ENCODE results near the gene PARD3. TPM values are rescaled to one million over a fixed set of nuclear protein-coding genes. Genes with fewer than 3 reads are reported as not detected.

PARD3 gene
- total and polyA plus RNA-seq, 10 of the 15 experiments (the other 5 are each of a cell fraction or from before 2014, with no cell fraction given), result 2.6 to 43.1 (median 13.9) TPM

GRCh38 chr10:34213193-34213804 is 601.8 kb downstream of the PARD3 start:
- no peak overlapping the region for H3K4me2 ChIP-seq (ENCODE audit: control insufficient read depth, insufficient read depth)
- H3K9me3 ChIP-seq (replicated peaks; ENCODE audit: control insufficient read depth, insufficient read depth, low read length), result no peaks in the 10 kb centered on the region
- RAD21 ChIA-PET (ENCODE audit: unreplicated experiment), result interaction anchor here (0.6 to 1.1 kb wide), 2 partner anchors 66 to 90 kb away, joined by 4 read pairs; no protein-coding TSS in a partner anchor
- intact Hi-C loops (cut with micrococcal nuclease; ENCODE audit: unreplicated experiment), result loop anchor here (5.0 kb wide), 2 partner anchors 49 to 881 kb away; partner anchors contain the start of gene NRP1
- ATAC-seq (peak; percentile 67), FAIRE-seq (no peak), DNase-seq (ENCODE audit: low read depth, low spot score) (no peak)
- H3K4me1 ChIP-seq (ENCODE audit: control insufficient read depth, insufficient read depth, low read length), result no peaks in the 10 kb centered on the region
- POLR2A ChIA-PET, result interaction anchor here (0.9 kb wide), 1 partner anchor 10 kb away, joined by 5 read pairs; no protein-coding TSS in a partner anchor
- no TSS peak for BruUV-seq (replicated peaks)
- in situ Hi-C loops (cut with MboI), result no loop called here
- WGBS (ENCODE audit: insufficient coverage, insufficient replicate concordance, low lambda C conversion rate, missing lambda C conversion rate), result 20% methylated on average over 6 of the region's 6 CpGs
- H3K79me2 ChIP-seq (ENCODE audit: control insufficient read depth, insufficient read depth, low read length), result no peaks in the 10 kb centered on the region
- H3K27ac ChIP-seq (ENCODE audit: control insufficient read depth, insufficient read depth), result no peak overlapping the region
- H2AFZ ChIP-seq (ENCODE audit: control insufficient read depth, low read depth, low read length), result no peak overlapping the region
- CTCF ChIA-PET, result interaction anchor here (0.9 to 1.5 kb wide), 3 partner anchors 10 to 15 kb away, joined by 3 to 9 read pairs (median 5); no protein-coding TSS in a partner anchor
- SMC1A ChIA-PET (ENCODE audit: uncharacterized antibody, unreplicated experiment), result interaction anchor here (0.7 to 1.7 kb wide), 5 partner anchors 11 to 576 kb away, joined by 3 to 7 read pairs (median 3); no protein-coding TSS in a partner anchor
- H4K20me1 ChIP-seq (ENCODE audit: control insufficient read depth, insufficient read depth), result no peaks in the 10 kb centered on the region
- TF ChIP-seq MTA2 (IDR thresholded peaks at IDR 0.05; ENCODE audit: low read depth) (peak; percentile 27; the same call in 1 of the 2 replicates), JUNB (IDR thresholded peaks at IDR 0.05) (no peak), ETV6 (conservative IDR thresholded peaks at IDR 0.05 in 1 of 2, IDR thresholded peaks at IDR 0.05 in 1 of 2; ENCODE audit: borderline replicate concordance in 1 of 2, low read depth in 1 of 2) (no peak), ATF7 (IDR thresholded peaks at IDR 0.05; ENCODE audit: low read depth) (0 out of 2 replicates have a peak, but pooled peaks have one; percentile 40), BMI1 (IDR thresholded peaks at IDR 0.05; ENCODE audit: borderline replicate concordance) (no peak), BCL11A (IDR thresholded peaks at IDR 0.05; ENCODE audit: low read depth, low read length) (no peak), RB1 (IDR thresholded peaks at IDR 0.05; ENCODE audit: borderline replicate concordance) (no peak), IKZF1 (conservative IDR thresholded peaks at IDR 0.05) (0 out of 2 replicates have a peak, but pooled peaks have one; percentile 9), MYC (IDR thresholded peaks at IDR 0.05; ENCODE audit: insufficient read depth, insufficient read length, insufficient replicate concordance, low read length, severe bottlenecking) (no peak), POLR2A (IDR thresholded peaks at IDR 0.05; ENCODE audit: low read depth, low read length) (no peak)
- no peaks in the 10 kb centered on the region for H3K36me3 ChIP-seq (ENCODE audit: control insufficient read depth in 2 of 2, insufficient read depth in 2 of 2, low read length in 1 of 2)
- no peak overlapping the region for H3K4me3 ChIP-seq
- no peak overlapping the region for H3K9ac ChIP-seq (ENCODE audit: control insufficient read depth, insufficient read depth, low read length)
- no peaks in the 10 kb centered on the region for H3K27me3 ChIP-seq (replicated peaks in 1 of 2; ENCODE audit: control insufficient read depth in 2 of 2, insufficient read depth in 2 of 2, low read length in 1 of 2)

Measured in GM12878 (cell line).